Activated CD4-positive, alpha-beta T cell treated with anti-CD3 and anti-CD28 coated beads, Interleukin-2, amount 10 ng/mL, durations not matched to agents 24 days and 14 days (primary cell): ENCODE data around the gene CHD1. TPM values are rescaled to one million over a fixed set of nuclear protein-coding genes. Genes with fewer than 3 reads are reported as not detected.

Source experiments
- total RNA-seq: library from RNA; stranded (reverse); gene quantifications from 2 replicates; pipeline ENCODE4 v1.2.3, GENCODE V29; 2022

The CHD1 gene
- total RNA-seq, 1 donor from 2014 or later = 74.2 TPM

Other genes with a start within 250 kb of the CHD1 start
- 0.35 and 0.90 TPM in 2 replicates for gene RGMB, start 155.3 kb downstream of the CHD1 start, total RNA-seq